ENCODE data around the gene PKP4.

Gene PKP4

DNA sequence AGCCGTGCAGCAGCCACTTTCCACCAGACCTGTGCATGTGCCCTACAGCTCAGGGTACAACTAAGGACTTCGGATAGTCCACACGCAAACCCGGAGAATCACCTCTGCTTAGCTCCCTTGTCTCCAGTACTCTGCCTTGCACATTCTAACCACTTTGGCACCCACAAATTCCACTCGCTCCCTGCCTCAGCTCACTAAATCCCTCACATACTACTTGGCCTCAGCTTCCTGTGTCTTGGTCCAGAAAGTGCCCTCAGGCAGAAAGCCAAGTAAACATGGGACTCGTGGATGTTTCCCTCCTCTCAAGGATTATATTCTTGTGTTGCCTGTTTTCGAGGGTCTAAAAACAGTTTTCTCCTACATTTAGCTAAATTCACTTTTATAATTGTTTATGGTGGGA, 180.6 kb downstream of the PKP4 start:
- DNase-seq (ENCODE audit: extremely low read depth in 1 of 2, low read depth in 1 of 2), result no peak

DNA sequence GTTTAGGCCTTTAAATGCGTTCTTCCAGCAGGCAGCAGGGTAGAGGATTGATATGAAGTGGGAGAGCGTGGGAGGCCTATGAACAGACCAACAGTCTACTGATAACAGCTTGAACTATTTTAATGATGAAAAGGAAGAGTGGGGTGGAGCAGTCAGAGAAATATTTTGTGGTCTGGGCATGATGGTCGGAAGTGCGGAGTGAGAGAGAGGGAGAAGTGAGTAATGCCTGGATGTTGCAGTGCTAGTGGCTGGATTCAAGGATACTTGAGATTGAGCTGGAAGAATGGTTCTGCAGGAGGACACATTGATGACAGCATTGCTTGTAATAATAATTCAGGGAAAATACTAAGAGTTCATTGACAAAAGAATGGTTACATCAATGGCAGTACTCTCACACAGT, 187.4 kb downstream of the PKP4 start:
- DNase-seq (ENCODE audit: extremely low read depth in 1 of 2, low read depth in 1 of 2), result no peak

DNA sequence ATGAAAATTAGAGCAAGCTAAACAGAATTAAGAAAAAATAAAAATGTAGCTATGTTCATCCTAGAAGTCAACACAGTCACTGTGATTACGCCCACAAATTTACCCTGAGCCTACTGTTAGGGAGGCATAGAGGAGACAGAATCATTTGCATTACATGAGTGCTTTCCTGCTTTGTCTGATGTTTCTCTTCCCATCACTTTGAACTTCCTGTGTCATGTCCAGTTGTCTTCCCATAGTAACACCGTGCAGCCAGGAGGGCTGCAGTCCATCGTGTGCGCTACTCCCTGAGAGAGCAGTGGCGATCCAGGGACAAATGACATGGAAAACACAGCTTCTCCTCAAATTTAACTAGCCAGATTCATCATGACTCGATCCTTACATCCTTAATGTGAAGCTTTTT, 188.5 kb downstream of the PKP4 start:
- DNase-seq (ENCODE audit: extremely low read depth in 1 of 2, low read depth in 1 of 2), result no peak

DNA sequence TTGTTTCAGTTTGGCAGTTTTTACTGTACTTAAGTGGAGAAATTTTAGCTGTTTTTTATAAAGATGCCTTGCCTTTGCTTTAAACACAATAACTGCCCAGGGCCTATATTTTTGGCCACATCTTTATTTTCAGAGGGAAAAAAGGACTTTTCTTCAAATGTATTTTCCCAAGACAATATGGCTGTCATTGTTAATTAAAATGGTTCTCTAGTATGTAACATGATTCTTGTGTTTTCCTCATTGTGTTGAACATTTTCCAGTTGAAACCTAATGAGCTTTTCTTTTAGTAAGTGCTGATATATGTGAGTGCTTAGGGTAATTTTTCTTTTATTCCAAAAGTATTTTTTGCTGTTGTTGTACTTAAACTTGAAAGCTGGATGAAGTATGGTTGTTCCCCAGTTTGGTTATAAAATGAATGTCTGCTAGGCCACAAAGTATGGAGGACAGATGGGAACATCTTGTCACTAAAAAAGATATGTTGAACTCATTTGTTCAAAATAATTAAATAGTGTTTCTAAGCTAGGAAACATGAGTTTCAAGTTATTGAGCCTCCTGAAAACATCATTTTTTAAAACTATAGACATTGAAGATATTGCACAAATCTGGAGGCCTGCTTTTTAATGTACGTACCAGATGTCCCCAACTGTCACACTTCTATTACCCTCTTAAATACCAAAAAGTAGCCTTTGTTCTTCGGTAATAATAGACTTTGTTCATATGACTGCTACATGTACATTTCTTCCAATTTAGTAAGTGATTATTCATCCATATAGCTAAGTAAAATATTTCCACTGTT, 190.9 kb downstream of the PKP4 start:
- DNase-seq (ENCODE audit: extremely low read depth in 1 of 2, low read depth in 1 of 2), result no peak

DNA sequence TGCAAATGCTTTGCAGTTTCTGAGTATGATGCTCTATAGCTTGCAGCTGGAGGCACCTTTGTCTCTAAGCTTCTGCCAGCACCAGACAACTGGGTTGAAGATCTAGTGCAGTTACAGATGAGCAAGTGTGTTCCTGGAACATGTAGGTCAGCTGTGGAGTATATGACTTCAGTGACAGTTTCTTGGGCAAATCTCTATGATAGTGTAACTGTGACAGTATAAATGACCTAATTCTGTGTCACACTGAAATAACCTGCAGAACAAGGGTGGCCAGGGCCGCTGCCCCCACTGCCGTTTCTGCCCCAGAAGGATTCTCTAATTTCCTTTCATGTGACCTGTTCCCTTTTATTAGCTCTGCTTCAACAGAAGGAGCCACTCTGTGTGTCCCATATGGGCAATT, 193.1 kb downstream of the PKP4 start:
- no peak for DNase-seq (ENCODE audit: extremely low read depth in 1 of 2, low read depth in 1 of 2)

DNA sequence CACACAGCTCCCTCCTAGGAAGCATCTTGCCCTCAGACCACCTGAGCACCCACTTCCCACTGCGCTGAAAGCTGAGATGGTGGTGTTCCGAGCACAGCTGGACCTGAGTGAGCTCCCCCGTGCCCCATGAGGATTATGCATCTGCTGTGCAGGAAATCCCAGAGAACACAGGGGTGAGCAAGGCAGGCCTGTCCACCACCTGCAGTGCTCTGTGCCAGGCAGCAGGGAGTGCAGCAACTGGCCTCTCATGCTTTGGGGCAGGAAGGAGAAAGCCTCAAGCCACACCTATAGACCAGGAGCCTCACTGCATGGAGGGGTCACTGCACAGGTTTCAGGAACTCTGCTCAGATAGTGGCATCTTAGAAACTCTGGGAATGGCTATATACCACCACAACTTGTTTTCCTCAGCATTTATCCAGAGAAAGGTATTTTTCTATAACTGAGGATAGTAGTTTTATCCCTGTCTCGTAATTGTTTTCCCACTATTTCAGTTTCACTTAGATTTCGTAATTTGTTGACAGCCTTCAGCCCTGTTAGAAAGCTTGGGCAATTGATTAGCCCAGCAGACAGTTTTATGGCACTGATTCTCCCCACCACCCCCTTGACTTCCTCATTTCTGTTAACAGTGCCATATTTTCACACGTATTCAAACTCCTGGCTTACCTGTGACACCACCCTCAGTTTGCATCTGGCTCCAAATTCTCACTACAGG, 194.1 kb downstream of the PKP4 start:
- no peak for DNase-seq (ENCODE audit: extremely low read depth in 1 of 2, low read depth in 1 of 2)

DNA sequence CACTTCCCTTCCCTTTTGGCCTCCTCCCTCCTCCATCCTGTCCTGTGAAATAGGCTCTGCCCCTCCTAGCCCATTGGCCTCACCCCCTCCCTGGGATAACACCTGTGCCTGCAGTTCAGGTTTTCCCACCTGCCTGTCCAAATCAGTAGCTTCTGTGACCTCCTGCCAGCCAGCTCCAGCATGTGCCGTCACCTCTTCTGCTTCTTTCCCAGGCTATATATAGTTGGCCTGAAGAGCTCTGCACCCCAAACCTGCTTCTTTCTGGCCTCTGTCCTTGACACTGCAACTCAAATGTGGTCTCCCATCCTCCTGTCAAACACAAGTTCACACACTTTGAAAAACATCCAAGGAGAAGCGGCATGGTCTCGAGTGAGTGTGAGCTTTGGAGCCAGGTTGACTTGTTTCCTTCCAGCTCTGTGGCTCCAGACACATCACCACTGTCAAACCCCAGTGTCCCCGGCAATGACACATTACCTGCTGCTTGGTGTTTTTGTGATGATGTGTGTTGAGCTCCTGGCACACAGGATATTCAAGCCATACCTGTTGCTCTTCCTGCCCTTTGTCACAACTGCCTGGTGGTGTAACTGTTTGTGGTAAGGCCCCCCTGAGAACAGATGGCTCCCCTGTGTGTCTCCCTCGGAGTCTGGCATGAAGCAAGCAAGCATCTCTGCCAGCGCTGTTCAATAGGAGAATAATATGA, 194.8 kb downstream of the PKP4 start:
- DNase-seq (ENCODE audit: extremely low read depth in 1 of 2, low read depth in 1 of 2), result no peak

DNA sequence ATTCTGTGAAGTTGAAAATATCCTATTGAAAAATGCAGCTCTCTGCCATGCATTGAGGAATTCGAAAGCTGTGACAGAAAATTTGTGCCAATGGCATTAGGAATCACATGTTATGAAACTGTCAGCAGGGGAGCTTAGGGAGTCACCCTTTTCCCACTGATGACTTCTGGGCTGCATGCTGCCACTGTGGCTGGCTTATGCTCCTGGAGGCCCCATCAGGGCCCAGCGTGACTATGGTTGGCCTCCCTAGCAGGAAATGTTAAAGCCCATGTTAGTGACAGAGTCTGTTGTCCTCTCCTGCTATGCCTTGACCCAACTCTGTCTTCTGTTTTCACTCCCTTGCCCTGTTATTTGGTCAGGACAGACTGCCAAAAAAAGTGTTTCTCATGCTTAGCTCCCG, 198.9 kb downstream of the PKP4 start:
- no peak for DNase-seq (ENCODE audit: extremely low read depth in 1 of 2, low read depth in 1 of 2)

DNA sequence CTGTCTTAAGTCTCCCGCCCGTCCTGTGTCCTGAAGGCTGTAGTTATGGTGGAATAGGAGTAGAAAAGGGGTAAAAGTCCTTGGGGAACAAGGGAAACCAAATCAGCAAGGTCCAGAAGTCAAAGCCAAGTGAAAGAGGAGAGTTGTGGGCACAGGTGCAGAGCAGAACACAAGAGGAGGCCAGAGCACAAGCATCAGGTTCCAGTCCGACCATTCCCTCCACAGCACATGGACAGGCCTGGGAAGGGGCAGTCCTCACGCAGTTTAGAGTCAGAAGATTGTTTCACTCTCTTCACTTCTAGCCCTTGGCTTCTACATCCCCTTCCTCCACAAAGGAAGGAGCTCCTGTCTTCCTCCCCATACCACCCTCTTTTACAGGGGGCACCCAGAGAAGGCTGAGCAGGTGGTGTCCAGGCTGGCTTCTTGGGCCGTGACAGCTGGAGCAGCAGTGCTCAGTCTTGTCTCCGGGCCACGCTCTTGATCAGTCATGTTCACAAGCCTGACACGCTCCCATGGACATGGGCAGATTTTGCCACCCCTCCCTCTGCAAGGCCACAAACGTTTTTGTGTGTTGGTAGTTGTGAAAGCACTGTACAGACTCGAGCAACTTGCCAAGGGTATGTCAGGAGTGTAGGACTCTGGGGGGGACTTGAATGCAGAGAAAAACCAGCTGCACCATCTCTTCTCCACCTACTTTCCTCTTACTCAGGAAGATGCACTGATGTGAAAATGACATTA, 199.9 kb downstream of the PKP4 start:
- DNase-seq (ENCODE audit: extremely low read depth in 1 of 2, low read depth in 1 of 2), result no peak

DNA sequence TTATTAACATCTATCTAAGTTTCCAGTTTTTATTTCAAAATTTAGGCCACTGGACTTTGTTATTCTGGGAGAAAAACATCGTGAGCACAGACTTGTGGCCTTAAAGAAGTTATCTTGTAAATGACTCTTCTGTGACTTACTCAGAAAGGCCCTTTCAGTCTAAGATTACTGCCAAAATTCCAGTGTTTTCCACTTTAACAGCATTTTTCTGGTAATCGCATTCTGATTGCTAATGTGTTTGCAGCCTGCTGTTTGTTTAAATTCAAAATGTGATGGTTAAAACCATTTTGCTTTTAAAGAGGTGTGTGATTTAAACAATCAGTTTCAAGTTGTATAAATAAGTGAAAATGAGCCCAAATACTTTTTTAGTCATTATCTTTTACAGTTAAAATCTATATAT, 201.6 kb downstream of the PKP4 start:
- DNase-seq (ENCODE audit: extremely low read depth in 1 of 2, low read depth in 1 of 2), result no peak

DNA sequence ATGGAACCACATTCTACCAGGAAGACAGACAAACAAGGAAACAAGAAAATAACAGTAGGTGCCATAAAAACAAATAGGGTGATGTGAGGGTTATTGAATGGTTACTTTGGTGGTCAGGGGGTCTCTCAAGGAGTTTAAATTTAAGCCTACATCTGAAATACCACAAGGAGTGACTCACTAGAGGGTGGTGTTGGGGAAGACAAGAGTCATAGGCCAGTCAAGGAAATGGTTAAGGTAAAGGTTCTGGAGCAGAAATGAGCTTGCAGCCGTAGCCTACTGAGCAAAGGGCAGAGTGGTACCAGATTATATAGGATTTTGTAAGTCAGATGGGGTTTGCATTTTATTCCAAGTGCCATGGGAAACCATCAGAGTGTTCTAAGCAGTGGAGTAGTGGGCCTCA, 202.7 kb downstream of the PKP4 start:
- no peak for DNase-seq (ENCODE audit: extremely low read depth in 1 of 2, low read depth in 1 of 2)

DNA sequence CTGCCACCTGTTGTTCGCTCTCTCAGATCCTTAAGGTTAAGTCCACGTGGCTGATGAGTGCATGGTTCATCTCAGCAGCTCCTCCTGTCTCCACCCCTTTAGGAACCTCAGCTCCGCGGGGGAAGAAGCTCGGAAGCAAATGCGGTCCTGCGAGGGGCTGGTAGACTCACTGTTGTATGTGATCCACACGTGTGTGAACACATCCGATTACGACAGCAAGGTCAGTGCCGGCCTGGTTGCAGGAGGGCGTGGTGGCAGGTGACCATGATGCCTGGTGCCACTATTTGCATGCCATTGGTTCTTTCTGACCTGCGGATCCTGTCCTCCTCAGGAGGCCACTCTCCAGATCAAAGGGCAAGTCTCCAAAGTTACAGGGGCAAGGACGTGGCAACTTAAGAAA, 204.5 kb downstream of the PKP4 start:
- no peak for DNase-seq (ENCODE audit: extremely low read depth in 1 of 2, low read depth in 1 of 2)

DNA sequence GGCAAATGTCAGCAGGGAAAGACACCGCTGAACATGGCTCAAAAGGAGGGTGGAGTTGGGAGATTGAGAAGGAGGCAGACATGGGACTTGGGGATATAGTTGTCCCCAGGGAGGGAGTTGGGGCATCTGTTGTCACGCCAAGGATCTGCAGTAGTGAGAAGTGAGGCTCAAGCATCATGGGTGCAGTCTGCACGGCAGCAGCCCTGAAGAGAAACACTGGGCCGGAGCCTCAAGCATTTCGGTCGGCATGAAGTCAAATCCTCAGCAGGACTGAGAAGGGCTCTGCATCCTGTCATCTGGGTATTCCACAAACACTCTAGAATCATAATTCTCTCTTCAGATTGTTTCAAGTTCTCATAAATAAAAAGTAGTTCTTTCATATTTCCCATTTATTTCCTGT, 205.7 kb downstream of the PKP4 start:
- no peak for DNase-seq (ENCODE audit: extremely low read depth in 1 of 2, low read depth in 1 of 2)

DNA sequence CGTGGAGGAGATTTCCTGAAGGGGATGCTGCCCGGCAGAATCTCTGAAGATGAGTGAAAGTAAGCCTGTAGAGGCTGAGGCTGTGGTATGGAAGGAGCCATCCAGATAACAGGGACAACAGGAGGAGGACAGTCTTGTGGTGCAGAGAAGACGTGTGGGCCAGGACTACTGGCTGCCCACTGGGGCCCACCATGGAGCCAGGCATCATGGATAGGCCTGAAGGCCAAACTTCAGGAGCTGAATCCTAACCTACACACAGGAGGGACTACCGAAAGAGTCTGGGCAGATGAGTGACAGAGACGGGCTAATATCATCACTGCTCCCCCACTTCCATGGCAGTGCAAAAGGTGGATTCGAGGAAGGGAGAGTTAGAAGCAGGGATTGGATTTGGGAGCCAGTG, 207.0 kb downstream of the PKP4 start:
- no peak for DNase-seq (ENCODE audit: extremely low read depth in 1 of 2, low read depth in 1 of 2)

DNA sequence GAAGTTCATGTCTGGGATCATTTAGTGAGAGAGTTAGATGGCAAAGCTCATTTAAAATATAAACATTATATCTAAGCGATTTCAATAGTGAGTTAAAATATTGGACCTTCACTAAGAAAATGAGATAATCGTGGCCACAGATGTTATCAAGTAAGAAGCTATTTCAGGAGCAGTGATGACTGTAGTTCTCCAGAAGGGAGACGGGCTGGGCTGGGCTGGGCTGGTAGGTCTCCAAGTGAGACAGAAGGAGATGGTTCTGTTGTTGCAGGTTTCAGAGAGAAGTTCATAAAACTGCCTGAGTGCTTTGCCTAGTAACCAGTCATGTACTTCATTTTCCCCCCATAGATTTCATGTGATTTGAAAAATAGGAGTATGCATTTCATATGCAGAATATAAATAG, 208.2 kb downstream of the PKP4 start:
- no peak for DNase-seq (ENCODE audit: extremely low read depth in 1 of 2, low read depth in 1 of 2)

DNA sequence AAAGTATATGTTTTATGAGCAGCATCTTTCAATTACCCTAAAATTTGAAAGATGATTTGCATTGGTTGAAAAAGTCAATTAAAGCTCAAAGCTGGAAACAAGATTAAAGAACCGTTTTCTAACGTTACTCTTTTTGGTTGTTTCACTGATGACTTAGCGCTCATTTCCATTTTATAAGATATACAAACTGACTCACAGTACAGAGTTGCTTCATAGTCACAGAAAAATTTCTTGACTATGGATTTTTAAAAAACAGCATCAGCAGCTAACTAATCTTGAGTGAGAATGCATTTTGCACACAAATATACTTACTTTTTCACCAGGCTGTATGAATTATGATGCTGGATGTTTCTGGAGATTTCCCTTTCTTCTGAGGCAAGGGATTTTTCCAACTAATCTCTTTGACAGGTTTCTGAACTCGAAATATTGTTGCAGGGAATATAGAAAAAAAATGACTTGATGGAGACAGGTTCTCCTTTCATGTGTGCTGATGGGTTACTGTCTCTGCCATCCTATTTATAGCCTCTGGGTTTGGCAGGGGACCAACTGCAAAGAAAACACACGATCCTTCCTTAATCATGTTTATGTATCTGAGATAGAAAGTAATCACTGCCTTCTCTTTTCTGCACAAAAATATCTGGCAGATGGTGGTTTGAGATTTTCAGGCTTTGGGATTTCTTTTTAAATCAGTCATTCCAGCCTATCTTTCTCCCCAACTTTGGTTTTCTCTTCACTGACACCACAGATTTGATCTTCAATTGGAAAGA, 209.0 kb downstream of the PKP4 start:
- DNase-seq (ENCODE audit: extremely low read depth in 1 of 2, low read depth in 1 of 2), result no peak

DNA sequence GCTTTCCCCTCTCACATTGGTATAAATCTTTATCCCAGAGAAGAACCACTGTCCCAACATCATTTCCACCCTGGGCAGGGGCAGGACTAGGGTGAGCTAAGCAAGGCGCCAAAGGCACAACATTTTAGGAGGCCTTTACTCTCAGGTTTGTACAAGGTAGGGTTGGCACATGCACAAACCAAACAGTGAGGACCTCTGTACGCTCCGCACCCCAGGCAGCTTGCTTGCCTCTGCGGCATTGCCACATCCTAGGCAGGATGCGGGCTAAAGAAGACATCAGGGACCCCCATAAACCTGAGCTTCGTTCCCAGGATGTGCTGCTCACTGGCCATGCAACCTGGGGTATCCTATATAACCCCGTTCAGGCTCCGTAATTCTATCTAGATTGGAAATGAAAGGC, 210.2 kb downstream of the PKP4 start:
- no peak for DNase-seq (ENCODE audit: extremely low read depth in 1 of 2, low read depth in 1 of 2)

DNA sequence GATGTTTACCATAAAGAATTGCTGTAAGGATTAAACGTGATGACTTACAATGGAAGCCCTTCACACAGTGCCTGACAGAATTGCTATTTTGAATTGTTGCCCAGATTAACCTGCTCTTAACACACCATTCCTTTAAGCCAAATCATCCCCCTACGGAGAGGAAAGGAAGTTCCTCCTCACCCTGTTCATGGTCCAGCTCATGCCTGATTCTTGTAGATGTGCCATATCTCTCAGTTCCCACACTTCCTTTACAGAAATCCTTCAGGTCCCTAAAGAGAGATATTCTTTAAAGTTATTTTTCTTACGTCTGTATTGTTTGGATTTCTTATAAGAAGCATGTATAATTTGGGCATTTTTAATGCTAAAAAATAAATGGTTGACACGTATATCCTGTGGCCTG, 210.8 kb downstream of the PKP4 start:
- no peak for DNase-seq (ENCODE audit: extremely low read depth in 1 of 2, low read depth in 1 of 2)

DNA sequence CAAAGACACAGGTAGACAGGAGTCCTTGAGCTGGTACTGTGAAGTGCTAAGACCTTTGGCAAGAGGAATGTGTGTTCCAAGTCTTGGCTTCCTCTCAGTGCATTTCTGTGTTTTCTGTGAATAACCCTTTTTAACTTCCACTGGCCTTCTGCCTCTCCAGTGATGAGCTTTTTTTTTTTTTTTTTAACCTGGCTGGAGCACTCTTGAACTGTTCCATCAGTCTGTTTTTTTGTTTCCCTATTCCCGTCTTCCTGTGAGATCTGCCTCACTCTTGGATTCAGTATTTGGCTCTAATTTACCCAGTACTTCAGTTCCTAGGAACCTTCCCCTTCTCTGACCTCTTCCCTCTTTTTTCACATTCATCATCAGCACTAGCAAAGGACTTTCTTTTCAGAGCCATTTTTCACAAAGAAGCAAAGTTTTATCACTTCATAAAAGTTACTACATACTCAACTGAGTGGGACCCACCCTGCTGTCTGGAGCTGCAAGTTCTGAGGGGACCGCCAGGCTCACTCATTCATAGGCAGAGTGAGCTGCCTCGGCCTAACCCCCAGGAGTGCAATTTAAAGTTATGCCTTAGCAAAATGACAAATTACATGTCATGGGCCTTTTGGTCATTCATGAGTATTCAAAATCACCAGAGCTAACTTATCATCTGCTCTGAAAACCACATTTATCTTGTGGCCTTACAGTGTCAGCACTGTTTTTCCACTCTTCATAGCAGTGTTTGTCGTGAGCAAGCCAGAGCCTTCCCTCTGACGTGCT, 211.4 kb downstream of the PKP4 start:
- no peak for DNase-seq (ENCODE audit: extremely low read depth in 1 of 2, low read depth in 1 of 2)

DNA sequence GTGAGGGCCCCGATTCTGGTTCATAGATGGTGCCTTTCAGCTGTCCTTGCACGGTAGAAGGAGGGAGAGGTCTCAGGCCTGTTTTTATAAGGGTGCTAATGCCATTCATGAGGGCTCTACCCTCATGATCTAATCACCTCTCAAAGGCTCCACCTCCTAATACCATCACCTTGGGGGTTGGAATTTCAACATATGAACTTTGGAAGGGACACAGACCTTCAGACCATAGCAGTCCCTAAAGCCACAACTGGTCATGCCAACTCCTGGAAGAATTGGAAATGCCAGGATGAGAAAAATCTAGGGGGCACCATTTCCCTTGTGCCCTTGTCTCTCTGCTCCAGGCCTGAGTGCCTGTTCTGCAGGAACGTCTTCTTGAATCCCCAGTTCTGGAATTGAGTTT, 213.5 kb downstream of the PKP4 start:
- no peak for DNase-seq (ENCODE audit: extremely low read depth in 1 of 2, low read depth in 1 of 2)
